CD4-positive, alpha-beta T cell (primary cell): ENCODE results near the gene FXYD3. TPM values are rescaled to one million over a fixed set of nuclear protein-coding genes. Genes with fewer than 3 reads are reported as not detected.

Experiments used
- ATAC-seq: fragments of 200-7000 bp; cut with Tn5 transposase; one replicate; pipeline ENCODE4 v1.10.0; 2022; ENCODE audit warnings: mild to moderate bottlenecking; ENCODE audit not compliant: poor library complexity
- CTCF ChIA-PET: fragments of 350-600 bp; sonication (Branson Sonifier 250); formaldehyde crosslinking; loops from one replicate; lab custom pipeline; 2021; ENCODE audit warnings: antibody characterized with exemption, inconsistent platforms; lab: Charles Lee
- POLR2A ChIA-PET: fragments of 350-600 bp; sonication (Branson Sonifier 250); formaldehyde crosslinking; loops from one replicate; lab custom pipeline; 2021; ENCODE audit warnings: antibody characterized with exemption, inconsistent platforms; lab: Charles Lee
- DNase-seq, 14 experiments: peaks; one replicate each; pipeline ENCODE4 v3.0.0-alpha.2; 2013 to 2020; ENCODE audit warnings: mixed read lengths in 2 of 14
- H3K27ac ChIP-seq, 2 donors: one replicate each; pipeline versions ENCODE4 v1.5.1 to v1.7.0; 2013; ENCODE audit warnings: low read length in 2 of 2, low read depth in 1 of 2, mild to moderate bottlenecking in 1 of 2
- H3K27me3 ChIP-seq, 2 experiments: 1 replicate in 1 of 2; 2 replicates in 1 of 2; pipeline versions ENCODE4 v1.6.1 to v1.7.0; 2013; ENCODE audit warnings: low read length in 2 of 2, control low read depth in 1 of 2, mild to moderate bottlenecking in 1 of 2, moderate library complexity in 1 of 2; ENCODE audit not compliant: insufficient read depth in 2 of 2, control insufficient read depth in 1 of 2
- H3K36me3 ChIP-seq: one replicate; pipeline ENCODE4 v1.6.1; 2013; ENCODE audit warnings: low read length, control low read depth; ENCODE audit not compliant: insufficient read depth
- H3K4me1 ChIP-seq: one replicate; pipeline ENCODE4 v1.6.1; 2013; ENCODE audit warnings: low read length, control low read depth; ENCODE audit not compliant: insufficient read depth
- H3K4me3 ChIP-seq: one replicate; pipeline ENCODE4 v1.5.1; 2013; ENCODE audit warnings: mild to moderate bottlenecking, low read length, moderate library complexity
- H3K9me3 ChIP-seq, 2 experiments: 1 replicate in 1 of 2; 2 replicates in 1 of 2; pipeline versions ENCODE4 v1.6.1 to v1.7.0; 2013; ENCODE audit warnings: low read length in 2 of 2, mild to moderate bottlenecking in 2 of 2, control low read depth in 1 of 2, moderate library complexity in 1 of 2; ENCODE audit not compliant: control insufficient read depth in 1 of 2, insufficient read depth in 1 of 2
- H3K27ac Mint-ChIP-seq: one replicate; pipeline ENCODE4 v1.8.0; 2020; ENCODE audit warnings: mixed read lengths
- H3K27me3 Mint-ChIP-seq: one replicate; pipeline ENCODE4 v1.8.0; 2021; ENCODE audit warnings: mixed read lengths
- H3K36me3 Mint-ChIP-seq: one replicate; pipeline ENCODE4 v1.8.0; 2021; ENCODE audit warnings: low read depth, mixed read lengths
- H3K4me1 Mint-ChIP-seq: one replicate; pipeline ENCODE4 v1.8.0; 2021; ENCODE audit warnings: low read depth, mixed read lengths
- H3K4me3 Mint-ChIP-seq: one replicate; pipeline ENCODE4 v1.8.0; 2020; ENCODE audit warnings: mild to moderate bottlenecking, mixed read lengths
- H3K9me3 Mint-ChIP-seq: one replicate; pipeline ENCODE4 v1.8.0; 2020; ENCODE audit warnings: mixed read lengths
- intact Hi-C, 2 experiments: fragments of 100-400 bp; cut with DNase I in 1 of 2; cut with micrococcal nuclease in 1 of 2; formaldehyde crosslinking; loops; one replicate each; pipeline versions ENCODE4 v1.15.1 to v1.9.0; 2023 to 2025; cut with DNase I, micrococcal nuclease
- total RNA-seq, 174 experiments: library from RNA in 2 of 174; stranded (reverse) in 2 of 174; gene quantifications; one replicate each; pipeline ENCODE4 v1.2.3 and lab custom pipeline; 2021 to 2026
- TF ChIP-seq, protein P1 (sequence below): fragments of 200-600 bp; IDR thresholded peaks from one replicate; pipeline ENCODE4 v1.8.0; 2022; ENCODE audit warnings: antibody characterized with exemption, mild to moderate bottlenecking

The FXYD3 gene
- total RNA-seq, 2 experiments from 2014 or later, result not detected

DNA sequence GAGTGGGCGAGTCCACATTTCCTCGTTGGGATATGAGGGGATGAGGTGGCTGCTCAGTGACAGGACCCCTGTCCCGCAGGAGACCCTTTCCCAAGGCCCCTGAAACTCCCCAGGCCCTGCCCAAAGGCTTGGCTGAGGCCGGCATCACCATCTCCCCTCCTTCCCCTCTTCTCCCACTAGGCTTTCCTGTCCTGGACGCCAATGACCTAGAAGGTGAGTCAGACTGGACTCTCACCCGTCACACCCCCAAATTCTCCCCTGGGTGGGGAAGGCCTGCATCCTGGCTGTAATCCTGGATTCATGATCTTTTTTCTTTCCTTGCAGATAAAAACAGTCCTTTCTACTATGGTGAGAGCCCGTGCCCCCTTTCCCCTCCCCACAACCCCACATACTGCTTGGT is 5.3 kb downstream of the FXYD3 start:
- intact Hi-C loops, result no loop called here
- H3K36me3 ChIP-seq, result no peaks in the 10 kb centered on the region
- no peak for ATAC-seq
- H3K4me1 ChIP-seq, result peaks cover 20% of the 10 kb centered on the region
- Mint-ChIP-seq H3K4me3 (no peak overlapping the region), H3K9me3 (no peaks in the 10 kb centered on the region), H3K36me3 (no peaks in the 10 kb centered on the region), H3K4me1 (peaks cover 13% of the 10 kb centered on the region), H3K27me3 (no peaks in the 10 kb centered on the region), H3K27ac (no peak overlapping the region)
- CTCF ChIA-PET, result no interaction called here
- TF ChIP-seq, protein P1, sequence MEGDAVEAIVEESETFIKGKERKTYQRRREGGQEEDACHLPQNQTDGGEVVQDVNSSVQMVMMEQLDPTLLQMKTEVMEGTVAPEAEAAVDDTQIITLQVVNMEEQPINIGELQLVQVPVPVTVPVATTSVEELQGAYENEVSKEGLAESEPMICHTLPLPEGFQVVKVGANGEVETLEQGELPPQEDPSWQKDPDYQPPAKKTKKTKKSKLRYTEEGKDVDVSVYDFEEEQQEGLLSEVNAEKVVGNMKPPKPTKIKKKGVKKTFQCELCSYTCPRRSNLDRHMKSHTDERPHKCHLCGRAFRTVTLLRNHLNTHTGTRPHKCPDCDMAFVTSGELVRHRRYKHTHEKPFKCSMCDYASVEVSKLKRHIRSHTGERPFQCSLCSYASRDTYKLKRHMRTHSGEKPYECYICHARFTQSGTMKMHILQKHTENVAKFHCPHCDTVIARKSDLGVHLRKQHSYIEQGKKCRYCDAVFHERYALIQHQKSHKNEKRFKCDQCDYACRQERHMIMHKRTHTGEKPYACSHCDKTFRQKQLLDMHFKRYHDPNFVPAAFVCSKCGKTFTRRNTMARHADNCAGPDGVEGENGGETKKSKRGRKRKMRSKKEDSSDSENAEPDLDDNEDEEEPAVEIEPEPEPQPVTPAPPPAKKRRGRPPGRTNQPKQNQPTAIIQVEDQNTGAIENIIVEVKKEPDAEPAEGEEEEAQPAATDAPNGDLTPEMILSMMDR, result no peak
- no peak overlapping the region for H3K27ac ChIP-seq
- POLR2A ChIA-PET, result no interaction called here
- DNase-seq, result no peak
- H3K9me3 ChIP-seq, result peaks cover 0 to 5% of the 10 kb centered on the region in 2 experiments
- no peaks in the 10 kb centered on the region for H3K27me3 ChIP-seq
- no peak overlapping the region for H3K4me3 ChIP-seq

GRCh38 chr19:35122687-35123551 is 7.3 kb downstream of the FXYD3 start:
- CTCF ChIA-PET, result no interaction called here
- Mint-ChIP-seq H3K4me3 (no peak overlapping the region), H3K4me1 (peaks cover 13% of the 10 kb centered on the region), H3K27ac (no peak overlapping the region), H3K27me3 (no peaks in the 10 kb centered on the region), H3K36me3 (no peaks in the 10 kb centered on the region), H3K9me3 (no peaks in the 10 kb centered on the region)
- Histone ChIP-seq H3K27ac (no peak overlapping the region), H3K4me3 (no peak overlapping the region), H3K36me3 (no peaks in the 10 kb centered on the region), H3K9me3 (peaks cover 0 to 5% of the 10 kb centered on the region in 2 experiments), H3K27me3 (no peaks in the 10 kb centered on the region), H3K4me1 (peaks cover 20% of the 10 kb centered on the region)
- TF ChIP-seq, protein P1, result no peak
- DNase-seq, result no peak
- POLR2A ChIA-PET, result interaction anchor here (2.1 kb wide), 1 partner anchor 19 kb away, joined by 15 read pairs; no protein-coding TSS in a partner anchor
- intact Hi-C loops, result no loop called here
- ATAC-seq, result no peak

DNA sequence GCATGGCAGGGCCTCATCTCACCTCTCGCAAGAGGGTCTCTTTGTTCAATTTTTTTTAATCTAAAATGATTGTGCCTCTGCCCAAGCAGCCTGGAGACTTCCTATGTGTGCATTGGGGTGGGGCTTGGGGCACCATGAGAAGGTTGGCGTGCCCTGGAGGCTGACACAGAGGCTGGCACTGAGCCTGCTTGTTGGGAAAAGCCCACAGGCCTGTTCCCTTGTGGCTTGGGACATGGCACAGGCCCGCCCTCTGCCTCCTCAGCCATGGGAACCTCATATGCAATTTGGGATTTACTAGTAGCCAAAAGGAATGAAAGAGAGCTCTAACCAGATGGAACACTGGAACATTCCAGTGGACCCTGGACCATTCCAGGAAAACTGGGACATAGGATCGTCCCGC is 8.0 kb downstream of the FXYD3 start:
- Mint-ChIP-seq H3K4me1 (peaks cover 13% of the 10 kb centered on the region), H3K27me3 (no peaks in the 10 kb centered on the region), H3K4me3 (peak overlapping the region; percentile 75), H3K27ac (no peak overlapping the region), H3K36me3 (no peaks in the 10 kb centered on the region), H3K9me3 (no peaks in the 10 kb centered on the region)
- peaks cover 0 to 1% of the 10 kb centered on the region in 2 experiments for H3K9me3 ChIP-seq
- CTCF ChIA-PET, result no interaction called here
- intact Hi-C loops, result no loop called here
- TF ChIP-seq, protein P1, result no peak
- DNase-seq (no peak), ATAC-seq (no peak)
- no peak overlapping the region for H3K27ac ChIP-seq
- POLR2A ChIA-PET, result interaction anchor here (2.1 kb wide), 1 partner anchor 18 kb away, joined by 15 read pairs; no protein-coding TSS in a partner anchor
- H3K4me3 ChIP-seq, result no peak overlapping the region
- H3K4me1 ChIP-seq, result peaks cover 20% of the 10 kb centered on the region
- no peaks in the 10 kb centered on the region for H3K36me3 ChIP-seq
- no peaks in the 10 kb centered on the region for H3K27me3 ChIP-seq
